Measurements from ENCODE around the gene ZBTB34.
A peak's percentile ranks its signal among the peaks of the same experiment; 100 is the strongest.

The ZBTB34 gene

DNA sequence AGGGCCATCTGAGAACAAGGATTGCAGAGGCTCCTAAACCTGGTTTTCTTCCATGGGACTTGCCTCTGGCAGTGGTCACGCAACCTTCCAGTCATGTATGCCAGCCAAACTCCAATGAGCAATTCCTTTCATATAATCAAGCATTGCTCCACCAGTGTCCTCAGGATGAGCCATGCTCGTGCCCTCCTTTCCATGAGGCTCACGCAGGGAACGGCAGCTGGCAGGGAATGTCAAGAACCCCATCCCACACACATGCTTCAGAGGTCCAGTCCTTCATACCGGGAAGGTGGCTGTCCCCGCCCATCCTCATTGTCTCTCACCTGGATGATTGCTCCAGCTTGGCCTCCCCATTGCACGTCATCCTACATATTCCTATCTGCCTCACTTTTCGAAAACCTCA, 13.4 kb upstream of the ZBTB34 start:
- no peak for DNase-seq

DNA sequence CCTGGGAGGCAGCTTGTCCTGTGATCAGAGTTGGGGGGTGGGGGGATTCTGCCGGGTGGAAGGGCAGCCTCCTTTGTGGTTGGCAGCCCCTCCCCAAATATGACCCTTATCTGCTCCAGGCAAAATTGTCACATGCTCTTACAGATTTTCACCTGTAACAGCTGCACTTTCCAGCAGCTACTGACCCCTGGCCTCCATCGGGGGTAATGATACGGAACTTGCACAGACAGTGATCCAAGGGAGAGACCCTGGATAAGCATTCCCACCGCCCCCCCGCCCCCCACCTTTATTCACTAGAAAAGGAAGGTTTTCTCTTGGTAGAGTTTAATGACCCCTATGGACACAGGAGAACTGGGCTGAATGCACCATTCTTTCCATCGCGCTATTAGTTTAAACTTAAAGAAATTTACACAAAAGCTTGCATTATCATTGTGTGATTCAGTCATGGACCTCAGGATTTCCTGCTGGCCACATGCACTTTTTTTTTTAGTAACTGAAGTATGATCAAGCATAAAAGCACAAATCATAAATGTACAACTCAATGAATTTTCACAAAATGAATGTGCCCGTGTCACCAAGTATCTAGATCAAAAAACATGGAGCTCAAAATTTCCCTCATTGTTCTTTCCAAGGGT, 10.7 kb upstream of the ZBTB34 start:
- DNase-seq = no peak

DNA sequence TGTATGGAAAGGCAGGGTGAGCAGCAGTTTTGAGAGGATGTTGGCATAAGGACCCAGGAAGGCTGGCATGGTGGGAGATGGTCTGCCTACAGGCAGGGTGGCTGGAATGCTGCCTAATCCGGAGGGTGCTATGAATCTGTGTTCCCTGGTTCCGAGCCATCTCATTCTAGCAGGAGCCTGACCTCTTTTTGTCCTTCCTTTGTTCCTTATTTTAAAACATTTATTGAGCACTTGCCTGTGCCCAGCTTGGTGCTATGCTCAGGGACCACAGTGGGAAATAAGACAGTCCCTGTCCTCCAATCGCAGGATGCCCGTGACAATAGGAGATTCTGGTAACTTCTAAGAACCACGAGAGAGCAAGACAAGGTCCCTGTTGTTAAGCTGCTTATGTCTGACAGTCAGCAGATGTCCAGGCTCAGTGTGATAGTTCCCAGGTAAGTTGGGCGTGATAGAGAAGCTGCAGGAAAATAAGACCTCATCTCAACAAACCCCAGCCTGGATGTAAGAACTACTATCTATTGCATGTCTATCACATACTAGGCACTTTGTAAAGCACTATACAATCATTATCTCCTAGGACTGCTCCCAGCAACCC, 9.1 kb upstream of the ZBTB34 start:
- no peak for DNase-seq

DNA sequence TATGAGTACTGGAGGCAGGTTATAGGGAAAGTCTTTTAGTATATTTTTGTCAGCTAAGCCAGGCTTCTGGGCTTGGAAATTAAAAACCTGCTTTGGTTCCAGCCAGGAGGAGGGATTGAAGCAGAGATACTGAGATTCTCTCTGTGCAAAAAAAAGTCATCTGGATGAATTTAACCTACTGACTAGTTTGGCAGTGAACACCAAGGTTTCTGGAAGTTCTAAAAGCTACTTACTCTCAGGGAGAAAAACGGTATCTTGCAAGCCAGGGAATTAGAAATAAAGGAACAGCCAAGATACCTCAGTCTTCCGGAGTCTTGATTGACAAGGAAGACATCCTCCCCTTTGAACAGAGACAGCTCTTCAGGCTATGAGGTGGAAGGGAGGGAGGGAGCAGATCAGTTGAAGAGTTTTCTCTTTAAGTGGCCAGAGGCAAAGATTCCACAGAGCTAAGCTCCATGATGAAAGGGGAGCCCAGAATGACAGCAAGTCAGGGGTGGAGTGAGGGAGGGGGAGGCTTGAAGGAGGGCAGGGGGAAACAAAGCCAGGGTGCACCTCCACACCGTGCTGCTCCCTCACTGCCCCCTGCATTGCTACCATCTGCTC, 8.3 kb upstream of the ZBTB34 start:
- DNase-seq = no peak

DNA sequence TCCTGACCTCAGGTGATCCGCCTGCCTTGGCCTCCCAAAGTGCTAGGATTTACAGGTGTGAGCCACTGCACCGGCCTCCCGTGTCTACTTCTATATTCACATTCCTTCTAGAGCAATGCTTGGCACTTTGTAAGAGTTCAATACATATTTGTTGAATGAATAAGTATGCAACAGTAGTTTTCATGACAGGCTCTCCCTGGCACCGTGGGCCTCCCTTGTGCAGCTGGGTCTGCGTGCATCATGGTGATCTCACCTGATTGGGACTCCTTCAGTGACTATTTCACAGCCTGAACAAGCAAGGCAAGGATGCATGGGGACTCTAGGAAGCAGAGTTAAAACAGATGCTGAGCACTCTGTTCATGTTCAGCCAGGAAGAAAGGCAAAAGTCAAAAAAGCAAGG, 6.8 kb upstream of the ZBTB34 start:
- no peak for DNase-seq

DNA sequence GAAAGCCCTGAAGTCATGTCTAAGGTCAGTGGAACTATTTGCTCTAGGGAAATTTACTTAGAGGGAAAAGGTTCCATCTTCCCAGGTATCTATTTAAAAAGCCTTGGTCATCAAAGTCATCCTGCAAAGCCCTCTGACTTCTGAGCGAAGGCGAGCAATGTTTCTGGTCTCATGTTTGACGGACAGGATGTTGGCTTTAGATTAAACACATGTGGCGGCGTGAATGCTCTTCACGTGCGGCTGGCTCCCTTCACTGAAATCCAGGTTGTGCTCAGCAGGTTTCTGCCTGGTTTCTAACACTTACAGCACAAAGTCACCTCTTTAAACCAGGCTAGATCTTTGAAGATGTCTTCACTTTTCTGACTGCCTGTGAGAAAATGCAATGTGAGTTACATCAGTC, 5.7 kb upstream of the ZBTB34 start:
- DNase-seq = no peak

DNA sequence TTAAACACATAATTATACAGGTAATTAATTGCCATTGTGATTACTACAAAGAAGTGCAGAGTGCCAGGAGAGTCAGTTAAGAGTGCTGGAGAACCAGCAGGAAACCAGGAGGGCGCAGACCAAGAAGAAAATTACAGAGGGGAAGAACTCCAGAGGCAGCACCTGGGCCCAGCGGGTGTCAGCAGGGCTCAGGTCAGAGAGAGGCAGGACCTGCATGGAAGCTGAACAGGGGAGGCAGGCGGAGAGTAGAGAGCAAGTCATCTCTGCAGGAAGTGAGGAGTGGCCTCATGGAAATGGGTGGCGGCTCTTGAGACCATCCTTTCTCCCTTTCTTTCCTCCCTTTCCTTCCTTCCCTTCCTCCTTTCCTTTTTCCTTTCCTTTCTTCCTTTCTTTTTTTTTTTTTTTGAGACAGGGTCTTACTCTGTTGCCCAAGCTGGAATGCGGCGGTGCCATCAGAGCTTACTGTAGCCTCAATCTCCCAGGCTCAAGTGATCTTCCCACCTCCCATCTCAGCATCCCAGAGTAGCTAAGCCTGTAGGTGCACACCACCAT, 4.0 kb upstream of the ZBTB34 start:
- no peak for DNase-seq

DNA sequence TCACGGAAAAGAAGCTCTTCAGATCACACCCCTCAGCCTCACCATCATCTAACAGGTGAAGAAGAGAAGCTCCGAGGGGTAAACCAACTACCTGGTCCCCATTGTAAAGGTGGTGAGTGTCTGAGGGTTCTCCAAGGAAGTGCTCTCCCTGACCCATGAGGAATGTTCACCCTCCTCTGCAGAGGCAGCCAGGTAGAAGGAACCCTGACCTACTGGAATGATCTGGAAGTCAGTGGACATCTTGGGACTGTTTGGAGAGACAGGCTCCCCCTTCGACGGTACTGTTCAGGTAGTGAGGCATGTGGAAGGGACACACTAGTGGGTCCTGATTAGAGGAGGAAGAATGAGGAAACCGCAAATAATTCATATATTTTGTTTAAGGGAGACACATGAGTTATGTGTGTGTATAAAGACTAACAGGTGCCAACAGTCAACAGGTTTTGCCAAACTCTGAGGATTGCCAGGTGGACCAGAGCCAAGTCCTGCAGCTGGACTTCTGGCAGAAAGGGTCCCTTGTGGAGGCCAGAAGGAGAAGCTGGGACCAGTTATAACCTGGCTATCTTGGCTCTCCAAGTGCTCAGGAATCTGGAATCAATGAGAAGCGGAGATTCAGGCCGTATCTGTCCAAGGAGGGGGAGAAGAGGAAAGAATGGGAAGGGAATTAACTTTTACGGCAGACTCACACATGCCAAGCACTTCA, 3.0 kb upstream of the ZBTB34 start:
- no peak for DNase-seq

DNA sequence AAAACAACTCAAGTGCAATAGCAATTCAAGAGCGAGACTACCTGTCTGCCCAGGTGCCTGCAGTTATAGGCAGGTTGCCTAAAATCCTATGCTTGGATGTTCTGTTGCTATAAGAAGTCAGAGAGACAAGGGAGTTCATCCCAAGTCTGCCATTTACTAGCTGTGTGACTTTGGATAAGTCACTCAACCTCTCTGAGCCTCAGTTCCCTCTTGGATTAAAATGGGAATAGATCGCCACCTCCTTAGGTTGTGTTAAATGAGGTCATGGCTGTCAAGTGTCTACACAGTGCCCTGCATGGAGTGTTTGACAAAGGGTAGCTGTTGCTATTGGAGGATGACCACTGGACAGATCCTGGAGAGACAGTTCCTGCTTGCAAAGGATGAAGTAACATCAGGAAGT, 1.3 kb upstream of the ZBTB34 start:
- DNase-seq = no peak

DNA sequence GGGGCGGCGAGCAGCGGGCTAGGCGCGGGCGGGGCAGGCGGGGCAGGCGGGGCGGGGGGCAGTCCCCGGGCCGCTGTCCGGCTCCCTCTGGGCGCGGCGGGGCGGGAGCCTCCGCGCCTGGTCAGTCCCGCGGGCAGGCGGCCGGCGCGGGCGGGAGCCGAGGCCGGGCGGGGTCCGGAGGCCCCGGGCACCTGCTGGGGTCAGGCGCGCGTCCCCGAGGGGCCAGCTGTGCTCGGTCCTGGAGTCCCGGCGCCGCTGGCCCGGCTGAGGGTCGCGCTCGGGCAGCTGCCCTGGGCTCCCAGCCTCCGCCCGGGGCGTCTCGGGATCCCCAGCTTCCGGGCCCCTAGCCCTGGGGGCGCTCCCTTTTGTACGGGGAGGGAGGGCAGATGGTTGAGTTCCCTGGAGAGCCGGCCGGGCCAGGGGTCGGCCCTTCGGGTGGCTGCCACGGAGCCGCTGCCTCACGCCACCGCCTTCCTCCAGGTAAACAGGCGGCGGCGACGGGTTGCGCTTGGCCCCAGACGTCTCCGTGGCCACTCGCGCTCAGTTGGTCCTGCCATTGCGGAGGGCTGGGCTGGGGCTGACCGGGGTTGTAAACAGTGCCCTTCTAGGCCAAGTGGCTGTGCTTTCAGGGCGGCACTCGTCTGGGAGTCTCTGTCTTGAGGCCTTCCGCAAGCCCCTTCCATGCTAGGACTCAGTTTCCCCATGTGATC, 473 bp downstream of the ZBTB34 start:
- peak; percentile 37 for DNase-seq

DNA sequence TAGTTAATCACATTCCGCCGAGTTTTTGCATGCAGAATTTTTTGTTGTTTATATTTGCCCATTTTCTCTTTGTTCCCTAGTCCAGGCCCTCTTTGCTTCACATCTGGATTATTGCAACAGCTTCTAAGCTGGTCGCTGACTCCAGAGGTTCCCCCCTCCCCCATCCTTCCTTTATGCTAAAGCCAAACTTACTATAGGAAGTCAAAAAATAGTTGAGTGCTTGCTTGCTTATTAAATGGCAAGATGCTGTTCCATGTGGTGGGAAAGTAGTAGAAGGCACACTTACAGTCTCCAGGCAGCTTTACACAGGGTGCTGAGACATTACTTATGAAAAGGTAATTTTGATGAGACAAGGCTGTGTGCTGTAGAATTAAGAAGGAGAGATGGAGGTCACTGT, 1.3 kb downstream of the ZBTB34 start:
- no peak for DNase-seq

DNA sequence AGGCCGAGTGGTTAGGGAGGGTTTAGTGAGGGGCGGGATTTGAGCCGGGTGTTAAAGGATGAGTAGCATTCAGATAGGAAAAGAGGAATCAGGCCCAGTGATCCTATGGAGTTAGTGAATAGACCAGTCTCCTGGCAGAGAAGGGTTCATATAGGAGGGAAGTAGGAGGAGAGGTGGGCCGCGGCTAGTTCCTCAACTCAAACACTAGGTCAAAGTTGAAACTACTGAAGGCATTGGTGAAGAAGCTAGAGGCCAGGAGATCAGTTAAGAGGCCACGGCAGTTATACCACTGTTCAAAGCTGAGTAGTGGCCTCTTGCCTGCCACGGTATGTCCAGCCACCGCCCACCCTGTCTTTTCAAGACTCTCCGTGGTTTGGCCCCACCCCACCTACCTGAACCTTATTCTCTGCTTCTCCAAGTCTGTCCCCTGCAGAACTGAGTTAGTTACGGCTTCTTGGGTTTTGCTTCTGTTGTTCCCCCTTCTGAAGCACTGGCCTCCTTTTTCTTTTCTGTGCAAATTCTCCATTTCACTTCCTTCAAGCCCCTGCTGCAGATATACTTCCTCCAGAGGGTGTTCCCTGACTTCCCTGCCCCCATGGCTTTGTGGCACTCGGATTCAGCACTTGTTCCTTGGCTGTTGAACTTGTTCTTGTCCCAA, 1.8 kb downstream of the ZBTB34 start:
- no peak for DNase-seq

DNA sequence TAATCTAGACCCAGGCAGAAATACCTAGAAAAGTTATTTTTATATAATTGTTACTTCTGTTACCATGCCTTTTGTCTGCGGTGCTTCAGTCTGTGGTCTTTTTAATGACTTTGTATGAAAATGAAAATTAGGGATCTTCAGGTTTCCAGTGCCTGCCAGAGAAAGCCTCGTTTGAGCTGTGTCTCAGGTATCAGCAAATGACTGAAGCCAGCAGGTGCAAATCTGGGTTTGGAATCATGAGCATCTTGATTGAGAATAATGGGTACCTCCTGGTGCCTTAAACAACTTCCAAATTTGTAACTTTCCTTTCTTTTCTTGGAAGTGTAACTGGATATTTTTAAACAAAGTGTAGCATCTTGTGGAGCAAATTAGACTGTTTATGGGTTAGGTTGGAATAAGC, 4.3 kb downstream of the ZBTB34 start:
- DNase-seq = no peak

DNA sequence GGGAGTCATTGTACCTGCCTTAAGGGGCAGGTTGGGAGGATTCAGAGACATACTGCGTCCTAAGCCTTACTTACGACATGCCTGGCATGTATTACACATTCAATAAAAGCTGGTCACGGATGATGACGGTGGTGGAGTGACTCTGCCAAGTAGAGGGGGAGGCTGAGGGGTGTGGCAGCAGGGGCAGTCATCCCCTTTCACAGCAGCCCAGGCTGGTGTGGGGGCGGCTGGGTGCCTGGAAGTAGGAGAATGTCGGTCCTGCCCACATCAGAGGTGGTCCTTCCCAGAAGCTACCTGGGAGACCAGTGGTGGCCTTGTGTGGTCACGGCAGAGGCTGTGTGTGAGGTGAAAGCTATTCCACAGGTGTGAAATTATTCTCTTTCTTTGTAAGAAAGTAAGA, 8.9 kb downstream of the ZBTB34 start:
- no peak for DNase-seq

DNA sequence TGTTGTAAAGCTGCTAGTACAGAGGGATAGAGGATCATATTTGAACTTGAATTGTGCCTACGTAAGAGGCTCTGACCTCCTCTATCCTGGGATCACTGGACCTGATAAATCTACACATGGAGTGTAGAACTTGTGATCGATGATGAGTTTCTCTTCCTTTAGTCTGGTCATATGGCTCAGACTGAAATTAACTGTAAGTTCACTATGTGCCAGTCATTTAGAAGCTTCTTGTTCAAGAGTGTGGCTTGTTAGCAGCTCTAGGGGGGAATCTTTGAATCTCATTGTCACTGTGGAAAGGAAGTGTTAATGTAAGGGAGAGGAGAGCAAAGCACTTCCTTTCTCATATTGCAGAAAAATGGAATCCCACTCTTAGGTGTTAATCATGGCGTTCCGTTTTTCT, 12.1 kb downstream of the ZBTB34 start:
- DNase-seq = no peak

DNA sequence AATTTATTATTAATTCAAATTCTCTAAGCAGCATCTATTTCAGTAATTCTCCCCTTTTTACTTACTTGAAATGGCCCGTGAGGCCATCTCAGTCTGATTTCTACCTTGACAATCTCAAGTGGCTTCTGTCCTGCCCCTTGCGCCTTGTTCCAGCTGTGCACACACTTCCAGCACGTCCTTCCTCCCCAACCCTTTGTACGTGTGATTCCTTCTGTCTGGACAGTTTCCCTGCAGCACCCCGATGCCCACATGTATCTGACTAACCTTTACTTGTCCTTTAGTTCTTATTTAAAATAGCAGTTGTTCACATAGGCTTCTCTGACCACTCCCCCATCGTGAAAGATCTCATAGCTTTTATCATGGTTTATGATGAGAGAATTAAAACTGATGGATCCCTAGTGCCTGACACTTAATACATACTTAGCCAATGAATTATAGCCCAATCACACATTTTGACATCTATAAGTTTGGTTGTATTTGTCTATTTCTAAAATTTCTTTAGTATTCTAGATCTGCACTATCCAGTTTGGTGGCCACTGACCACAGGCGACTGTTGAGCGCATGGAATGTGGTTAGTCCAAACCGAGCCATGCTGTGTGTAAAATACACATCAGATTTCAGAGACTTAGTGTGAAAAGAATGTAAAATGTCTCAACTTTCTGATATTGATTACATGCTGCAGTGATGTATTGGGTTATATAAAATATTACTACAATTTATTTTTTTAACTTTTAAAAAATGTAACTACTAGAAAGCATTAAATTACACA, 14.3 kb downstream of the ZBTB34 start:
- no peak for DNase-seq

DNA sequence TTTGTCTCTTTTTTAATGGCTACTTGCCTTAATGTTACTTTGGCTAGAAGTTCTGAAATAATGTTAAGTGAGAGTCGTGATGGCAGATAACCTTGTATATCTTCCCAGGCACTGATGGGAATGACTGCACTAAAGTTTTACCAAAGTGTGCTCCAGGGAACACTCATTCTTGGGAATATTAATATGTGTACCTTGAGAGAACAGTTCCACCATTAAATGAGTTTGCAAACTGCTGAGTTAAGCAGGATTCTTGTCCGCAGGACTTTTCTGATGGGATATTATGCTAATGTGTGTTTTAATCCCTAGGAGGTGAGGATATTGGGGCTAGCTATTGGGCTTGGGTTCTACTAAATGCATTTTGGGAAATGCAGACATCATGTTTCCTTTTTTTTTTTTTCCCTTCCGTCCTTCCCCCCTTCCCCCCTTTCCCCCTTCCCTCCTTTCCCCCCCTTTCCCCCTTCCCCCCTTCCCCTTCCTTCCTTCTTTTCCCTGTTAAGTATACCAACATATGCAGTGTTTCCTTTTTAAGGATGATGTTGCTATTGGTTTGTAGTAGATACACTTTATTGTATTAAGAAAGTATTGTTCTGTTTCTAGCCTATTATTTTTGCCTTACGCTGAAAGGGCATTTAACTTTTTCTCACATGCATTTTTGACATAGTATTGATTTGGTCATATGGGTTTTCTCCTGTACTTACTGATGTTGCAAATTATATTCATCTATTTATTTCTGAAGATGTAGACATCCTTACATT, 15.5 kb downstream of the ZBTB34 start:
- no peak for DNase-seq

DNA sequence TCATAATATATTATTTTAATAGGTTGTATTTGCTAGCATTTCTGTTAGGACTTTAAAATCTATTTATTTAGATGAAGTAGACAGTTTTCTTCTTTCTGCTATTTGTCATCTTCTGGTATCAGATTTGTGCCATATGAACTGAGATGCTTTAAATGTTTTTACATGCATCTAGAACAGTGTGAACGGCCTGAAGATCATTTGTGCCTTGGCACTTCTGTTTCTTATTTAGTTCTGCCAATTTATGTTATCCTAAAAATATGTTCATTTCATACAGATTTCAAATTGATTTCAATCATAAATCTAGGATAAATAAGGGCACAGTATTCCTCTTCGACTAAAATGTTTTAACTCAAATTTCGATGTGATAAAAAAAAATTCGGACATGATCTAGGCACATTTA, 16.1 kb downstream of the ZBTB34 start:
- no peak for DNase-seq

DNA sequence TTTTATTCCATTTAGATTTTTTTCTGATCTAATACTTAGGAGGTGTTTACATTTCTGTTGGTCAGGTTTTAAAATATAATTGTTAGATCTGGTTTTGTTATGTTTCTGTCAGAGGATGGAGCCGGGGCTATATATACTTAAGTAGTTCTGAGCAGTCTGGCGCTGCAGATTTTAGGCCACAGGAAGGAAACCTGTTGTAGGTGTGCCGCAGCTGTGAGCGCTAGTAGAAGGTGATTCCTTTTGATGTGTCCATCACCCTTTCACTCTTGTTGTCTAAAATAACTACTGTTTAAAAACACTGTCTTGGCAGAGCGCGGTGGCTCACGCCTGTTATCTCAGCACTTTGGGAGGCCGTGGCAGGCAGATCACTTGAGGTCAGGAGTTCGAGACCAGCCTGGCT, 17.0 kb downstream of the ZBTB34 start:
- DNase-seq = no peak

DNA sequence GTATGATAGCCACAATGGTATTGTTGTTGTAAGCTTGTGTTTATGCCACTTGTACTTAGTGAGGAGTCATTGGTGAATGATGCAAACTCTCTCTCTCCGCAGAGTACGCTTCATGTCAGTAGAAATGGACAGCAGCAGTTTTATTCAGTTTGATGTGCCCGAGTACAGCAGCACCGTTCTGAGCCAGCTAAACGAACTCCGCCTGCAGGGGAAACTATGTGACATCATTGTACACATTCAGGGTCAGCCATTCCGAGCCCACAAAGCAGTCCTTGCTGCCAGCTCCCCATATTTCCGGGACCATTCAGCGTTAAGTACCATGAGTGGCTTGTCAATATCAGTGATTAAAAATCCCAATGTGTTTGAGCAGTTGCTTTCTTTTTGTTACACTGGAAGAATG, 18.8 kb downstream of the ZBTB34 start:
- DNase-seq = no peak
